HG03095 (cell line): Measurements from ENCODE around the gene ARHGAP26.

Source experiments
- ATAC-seq: cut with Tn5 transposase; IDR thresholded peaks from one replicate; pipeline ENCODE4 v1.9.1; 2021; ENCODE audit warnings: moderate library complexity; ENCODE audit not compliant: unreplicated experiment

Gene ARHGAP26

DNA sequence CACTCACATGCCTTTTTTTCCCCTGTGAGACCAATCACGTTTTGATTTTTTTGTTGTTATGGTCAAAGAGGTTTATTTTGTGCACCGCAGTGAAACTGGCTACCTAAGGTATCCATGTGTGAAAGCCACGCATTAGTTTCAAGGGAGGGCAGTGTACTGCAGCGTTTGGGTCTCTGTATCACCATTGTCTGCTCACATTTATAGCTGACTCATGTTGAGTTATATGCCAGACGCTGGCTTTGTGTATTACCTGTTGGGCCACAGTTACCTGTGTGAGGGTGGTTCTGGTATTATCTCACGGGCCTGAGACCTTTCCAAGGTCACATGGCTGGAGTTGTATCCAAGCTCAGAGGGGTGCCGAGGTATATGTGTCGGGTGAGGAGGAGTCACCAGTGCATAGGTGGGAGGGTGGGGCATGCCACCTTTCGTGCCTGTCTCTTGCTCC, 75.8 kb downstream of the ARHGAP26 start:
- ATAC-seq: peak; percentile 52

- no peak for ATAC-seq
Measured at GRCh38 chr5:142846406-142846805, 76.2 kb downstream of the ARHGAP26 start.

DNA sequence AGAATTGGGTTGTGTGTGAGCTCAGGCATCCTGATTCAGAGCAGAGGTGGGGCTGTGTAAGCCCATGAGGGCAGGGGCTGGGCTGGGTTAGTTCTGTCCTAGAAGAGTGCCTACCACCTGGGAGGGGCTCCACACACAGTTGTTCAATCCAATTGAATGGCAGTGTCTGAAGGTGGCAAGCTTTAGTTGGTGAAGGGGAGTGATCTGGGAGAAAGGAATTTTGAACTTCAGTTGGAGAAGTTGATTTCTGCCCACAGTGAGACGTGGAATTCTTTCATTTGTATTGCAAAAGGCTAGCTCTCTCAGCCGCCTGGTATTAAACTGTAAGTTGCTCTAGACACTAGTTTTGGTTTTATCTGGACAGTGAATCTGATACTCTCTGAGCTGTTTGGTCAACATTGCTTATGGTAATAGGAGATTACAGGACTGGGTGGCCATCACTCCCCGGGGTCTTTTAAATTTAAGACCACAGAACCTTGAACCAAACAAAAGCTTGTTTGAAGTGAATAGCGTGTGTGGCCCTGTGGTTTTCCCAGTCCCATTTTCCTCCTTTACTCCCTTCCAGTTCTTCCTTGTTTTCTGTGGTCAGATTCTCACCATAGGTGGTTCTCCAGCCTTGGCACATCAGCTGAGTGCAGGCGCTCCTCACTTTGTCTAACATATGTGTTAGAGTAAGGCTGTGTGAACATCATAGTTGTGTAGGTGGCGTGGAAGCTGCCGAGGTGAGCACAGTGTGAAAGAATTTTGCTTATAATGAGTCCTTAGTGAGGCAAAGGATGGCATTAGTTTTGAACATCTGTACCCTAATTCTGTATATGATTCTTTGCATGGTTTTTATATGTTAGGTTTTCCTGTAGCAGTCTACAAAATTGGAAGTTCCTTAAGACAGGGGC, 78.0 kb downstream of the ARHGAP26 start:
- ATAC-seq: no peak

DNA sequence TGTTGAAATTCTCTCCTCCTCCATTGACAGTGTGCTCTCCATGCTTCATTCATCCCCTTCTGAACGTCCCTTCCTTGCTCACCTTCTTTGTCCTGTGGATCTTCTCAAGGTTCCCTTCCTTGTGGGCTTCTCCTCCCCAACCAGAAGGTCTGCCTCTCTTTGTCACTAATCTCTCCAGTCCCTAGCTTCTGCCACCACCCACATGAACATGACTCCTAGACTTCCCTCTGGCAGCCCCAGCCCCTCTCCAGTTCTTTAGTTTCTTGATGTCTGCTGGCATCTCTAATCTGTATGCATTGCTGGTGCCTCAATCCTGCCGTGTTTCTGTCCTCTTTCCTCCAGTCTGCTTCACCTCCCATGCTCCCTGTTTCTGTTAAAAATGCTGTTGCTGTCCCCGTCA, 79.3 kb downstream of the ARHGAP26 start:
- no peak for ATAC-seq

GRCh38 chr5:142849880-142850279, 79.7 kb downstream of the ARHGAP26 start:
- ATAC-seq: no peak

- no peak for ATAC-seq
Measured at GRCh38 chr5:142851731-142852130, 81.6 kb downstream of the ARHGAP26 start.

DNA sequence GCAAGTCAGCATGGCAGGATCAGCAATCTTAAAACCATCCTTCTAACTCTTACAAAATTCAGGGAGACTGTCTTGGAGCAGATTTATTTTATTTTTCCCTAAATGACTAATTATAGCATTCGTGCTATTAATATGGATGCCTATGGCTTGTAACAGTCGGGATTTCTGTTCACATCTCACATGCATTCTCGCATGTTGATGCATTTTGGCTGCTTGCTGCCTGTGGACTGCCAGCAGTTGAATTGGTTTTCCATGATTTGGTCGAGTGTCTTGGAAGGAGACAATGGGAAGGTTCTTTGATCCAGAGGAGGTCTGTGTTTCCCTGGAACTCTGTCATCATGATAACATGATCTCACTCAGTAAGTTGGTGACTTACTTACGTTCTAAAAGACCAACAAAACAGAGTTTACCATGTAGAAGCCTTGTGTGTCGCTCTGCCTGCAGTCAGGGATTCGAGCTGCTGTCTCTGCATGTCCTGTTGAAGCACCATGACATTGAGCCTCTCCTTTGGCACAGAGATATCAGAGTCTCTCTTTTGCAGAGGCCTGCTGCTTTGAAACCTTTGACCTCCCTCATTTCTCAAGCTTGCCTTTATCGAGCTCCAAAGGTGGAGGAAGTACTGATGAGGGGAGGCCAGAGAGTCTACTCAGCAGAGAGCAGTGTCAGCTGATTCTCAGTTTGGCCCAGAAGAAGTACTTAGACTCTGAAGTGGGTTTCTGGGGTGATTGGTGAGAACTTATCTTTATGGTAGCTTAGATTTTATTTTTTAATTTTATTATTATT, 82.4 kb downstream of the ARHGAP26 start:
- no peak for ATAC-seq

DNA sequence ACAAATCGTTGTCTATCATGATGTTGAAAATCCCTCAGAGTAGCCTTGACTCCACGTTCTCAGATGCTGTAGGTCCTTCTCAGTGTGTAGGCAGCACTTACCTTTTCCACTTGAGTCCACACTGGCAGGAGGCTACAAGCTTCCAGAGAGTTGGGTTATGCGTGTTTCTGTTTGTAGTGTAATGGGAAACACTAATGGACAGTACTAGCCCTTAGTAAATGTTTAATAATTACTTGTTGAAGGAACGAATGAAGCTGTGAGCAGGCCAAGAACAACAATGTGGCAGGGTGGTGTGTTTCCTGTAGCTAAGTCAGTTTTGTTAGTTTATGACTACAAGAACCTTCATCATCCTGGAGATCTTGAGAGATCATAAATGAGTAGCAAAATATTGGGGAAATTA, 83.5 kb downstream of the ARHGAP26 start:
- no peak for ATAC-seq

DNA sequence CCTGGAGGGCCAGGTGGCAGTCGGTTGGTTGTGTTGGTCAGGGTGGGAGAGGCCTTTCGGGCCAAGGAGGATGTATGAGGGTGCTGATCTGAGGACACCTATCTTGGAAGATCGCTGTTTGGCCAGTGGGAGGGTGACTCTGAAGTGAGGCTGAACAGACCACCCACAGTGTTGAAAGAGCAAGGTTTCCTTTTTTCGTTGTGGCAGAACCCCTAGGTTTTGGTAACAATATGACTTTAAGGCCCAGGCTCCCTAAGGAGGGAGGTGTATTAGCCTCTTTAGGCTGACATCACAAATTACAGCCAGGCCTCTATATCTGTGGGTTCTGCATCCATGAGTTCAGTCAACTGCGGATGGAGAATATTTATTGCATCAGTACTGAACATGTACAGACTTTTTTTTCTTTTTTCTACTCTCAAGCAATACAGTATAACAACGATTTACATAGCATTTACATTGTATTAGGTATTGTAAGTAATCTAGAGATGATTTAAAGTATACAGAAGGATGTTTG, 86.1 kb downstream of the ARHGAP26 start:
- no peak for ATAC-seq

GRCh38 chr5:142857405-142857804, 87.2 kb downstream of the ARHGAP26 start:
- ATAC-seq: no peak

- ATAC-seq: no peak
Measured at GRCh38 chr5:142859037-142859436, 88.9 kb downstream of the ARHGAP26 start.

DNA sequence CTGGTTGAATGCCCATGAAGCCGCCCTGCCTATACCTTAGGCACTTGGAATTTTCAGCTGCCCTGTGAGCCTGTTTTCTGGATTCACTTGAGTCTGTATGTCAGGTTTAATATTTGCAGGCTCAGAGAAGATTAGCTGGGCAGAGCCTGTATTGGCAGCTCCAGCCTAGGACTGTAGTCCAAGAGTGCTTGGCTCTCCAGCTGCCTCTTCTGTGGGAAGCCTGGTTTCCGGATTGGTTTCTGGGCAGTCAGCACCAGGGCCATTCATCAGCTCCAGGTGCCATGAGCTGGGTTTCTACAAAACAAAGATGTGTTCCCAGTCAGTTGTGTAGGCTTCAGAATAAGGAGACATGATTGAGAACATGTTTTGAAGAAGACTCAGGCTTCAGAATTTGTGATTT, 90.1 kb downstream of the ARHGAP26 start:
- ATAC-seq: no peak

GRCh38 chr5:142861011-142861410, 90.8 kb downstream of the ARHGAP26 start:
- no peak for ATAC-seq

- ATAC-seq: no peak
Measured at GRCh38 chr5:142862594-142862993, 92.4 kb downstream of the ARHGAP26 start.

GRCh38 chr5:142863856-142864255, 93.7 kb downstream of the ARHGAP26 start:
- no peak for ATAC-seq

DNA sequence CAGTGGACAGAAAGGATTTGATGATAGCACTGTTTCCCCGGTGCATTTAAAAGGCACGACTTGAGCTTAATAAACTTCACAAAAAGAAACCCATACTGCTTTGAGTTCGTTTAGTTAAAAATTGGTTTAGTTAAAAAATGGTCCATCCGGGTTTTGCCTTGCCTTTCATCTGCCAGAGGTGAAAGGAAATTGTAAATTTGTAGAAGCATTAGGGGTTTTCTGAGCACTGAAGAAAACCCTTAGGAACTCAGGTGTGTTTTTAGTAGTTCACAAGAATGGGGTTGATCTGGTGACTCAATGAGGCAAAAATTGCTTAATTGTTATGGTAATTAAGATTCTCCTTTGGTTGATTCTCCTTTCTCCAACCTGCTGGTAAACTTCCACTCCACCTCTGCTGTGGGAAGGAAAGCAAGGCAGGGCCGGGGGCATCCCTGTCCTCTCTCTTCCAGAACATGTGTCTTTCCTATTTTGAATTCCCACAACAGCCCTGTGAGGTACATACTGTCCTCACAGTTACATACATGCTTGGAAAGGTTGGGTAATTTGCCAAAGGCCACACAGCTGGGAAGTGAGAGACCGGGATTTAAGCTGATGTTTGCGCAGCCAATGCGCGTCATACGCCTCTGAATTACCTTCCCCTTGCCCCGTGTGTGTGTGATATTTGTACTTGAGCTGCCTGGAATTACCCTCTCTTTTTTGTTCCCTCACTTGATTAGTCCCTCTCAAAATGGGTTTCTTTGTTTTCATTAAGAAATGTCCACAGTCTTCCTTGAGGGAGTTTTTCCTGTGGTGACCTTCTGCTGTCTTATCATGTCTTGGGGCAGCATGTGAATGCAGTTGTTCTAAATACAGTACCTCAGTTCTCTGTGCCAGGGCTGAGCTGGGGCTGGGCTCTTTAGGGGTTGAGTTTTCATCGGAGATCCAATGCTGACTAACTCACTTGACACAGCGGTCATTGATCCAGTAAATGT, 94.4 kb downstream of the ARHGAP26 start:
- no peak for ATAC-seq

GRCh38 chr5:142865631-142866030, 95.5 kb downstream of the ARHGAP26 start:
- ATAC-seq: no peak

DNA sequence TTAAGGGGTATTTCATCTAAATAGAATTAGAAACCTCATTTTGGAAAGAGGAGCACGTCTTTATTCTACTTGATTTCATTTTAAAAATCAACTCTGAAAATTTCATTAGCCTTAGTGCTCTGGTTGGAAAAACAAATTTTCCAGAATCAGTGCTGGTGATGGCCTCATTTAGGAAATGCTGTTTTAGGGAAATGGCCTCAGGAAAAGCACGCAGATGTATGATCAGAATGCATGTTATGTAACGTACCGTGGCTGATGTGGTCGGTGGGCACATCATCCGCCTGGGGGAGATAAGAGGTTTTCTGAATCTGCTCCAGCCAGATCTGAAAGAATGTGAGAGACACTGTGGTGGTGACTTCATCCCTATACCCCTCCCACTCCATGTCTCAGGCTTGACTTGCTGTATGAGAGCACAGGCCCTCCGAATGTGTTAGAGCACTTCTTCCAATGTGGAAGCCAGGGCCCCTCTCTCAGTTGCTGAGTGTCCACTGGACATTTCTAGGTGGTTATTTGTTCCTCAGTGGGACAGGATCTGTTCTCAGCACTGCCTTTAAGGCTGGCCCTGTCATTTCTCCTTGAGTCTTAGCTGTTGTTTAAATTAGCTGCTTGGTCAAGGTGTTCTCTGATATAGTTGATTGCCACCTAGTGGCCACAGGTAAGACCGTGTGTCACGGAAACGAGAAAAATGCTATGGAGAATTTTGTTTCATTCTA, 96.5 kb downstream of the ARHGAP26 start:
- no peak for ATAC-seq

GRCh38 chr5:142869886-142870285, 99.7 kb downstream of the ARHGAP26 start:
- no peak for ATAC-seq
